H1 (cell line): ENCODE measurements around the gene USP8. TPM values are rescaled to one million over a fixed set of nuclear protein-coding genes. Genes with fewer than 3 reads are reported as not detected.

Experiments used
- CTCF ChIA-PET: fragments of 300-600 bp; sonication (Branson Sonifier 250); formaldehyde crosslinking; loops from one replicate; lab custom pipeline; 2021; ENCODE audit not compliant: partially characterized antibody; lab: Charles Lee
- POLR2A ChIA-PET: fragments of 300-600 bp; sonication (Branson Sonifier 250); formaldehyde crosslinking; loops from one replicate; lab custom pipeline; 2021; ENCODE audit warnings: inconsistent platforms; ENCODE audit not compliant: partially characterized antibody; lab: Charles Lee
- DNase-seq, 2 experiments: peaks; one replicate each; pipeline versions ENCODE4 v3.0.0 to v3.0.0-alpha.2; 2010 to 2022; ENCODE audit warnings: low spot score in 2 of 2, low read depth in 1 of 2, mixed read lengths in 1 of 2
- FAIRE-seq: peaks from 2 replicates; lab custom pipeline; 2011; peaks lifted over from hg19 to GRCh38; lab: Jason Lieb, UNC
- H2AFZ ChIP-seq: 2 replicates; pipeline ENCODE4 v1.8.1; 2012; ENCODE audit warnings: low read length, inconsistent platforms
- H2AK5ac ChIP-seq: 2 replicates; pipeline ENCODE4 v1.6.1; 2013; ENCODE audit warnings: low read depth, low read length
- H2BK120ac ChIP-seq: replicated peaks from 2 replicates; pipeline ENCODE3; 2013; ENCODE audit warnings: low read depth, low read length, inconsistent platforms
- H2BK12ac ChIP-seq: 2 replicates; pipeline ENCODE4 v1.6.1; 2013; ENCODE audit warnings: low read depth, low read length
- H2BK15ac ChIP-seq: 2 replicates; pipeline ENCODE4 v1.6.1; 2013; ENCODE audit warnings: low read length
- H2BK20ac ChIP-seq: 2 replicates; pipeline ENCODE4 v1.6.1; 2013; ENCODE audit warnings: low read length
- H2BK5ac ChIP-seq: 2 replicates; pipeline ENCODE4 v1.6.1; 2013; ENCODE audit warnings: low read depth, low read length
- H3K14ac ChIP-seq: 2 replicates; pipeline ENCODE4 v1.6.1; 2013; ENCODE audit warnings: inconsistent platforms; ENCODE audit not compliant: insufficient read length
- H3K18ac ChIP-seq: 2 replicates; pipeline ENCODE4 v1.6.1; 2013; ENCODE audit warnings: low read length; ENCODE audit errors: extremely low read depth
- H3K23ac ChIP-seq: 2 replicates; pipeline ENCODE4 v1.6.1; 2013; ENCODE audit warnings: inconsistent platforms; ENCODE audit not compliant: insufficient read length
- H3K23me2 ChIP-seq: 2 replicates; pipeline ENCODE4 v1.6.1; 2013; ENCODE audit warnings: low read depth, low read length
- H3K27ac ChIP-seq: 2 replicates; pipeline ENCODE4 v1.6.1; 2011; ENCODE audit warnings: low read depth, low read length, inconsistent platforms
- H3K27me3 ChIP-seq, 4 experiments: replicated peaks in 1 of 4; 1 replicate in 1 of 4; 2 replicates in 3 of 4; pipeline versions ENCODE4 v1.6.1 to v1.8.1; 2011 to 2013; ENCODE audit warnings: low read length in 3 of 4, mild to moderate bottlenecking in 3 of 4, inconsistent platforms in 2 of 4, mixed read lengths in 2 of 4, moderate library complexity in 1 of 4; ENCODE audit not compliant: control insufficient read depth in 3 of 4, insufficient read depth in 3 of 4; ENCODE audit errors: extremely low read depth in 1 of 4
- H3K36me3 ChIP-seq, 4 experiments: 2 replicates each; pipeline versions ENCODE4 v1.6.1 to v1.8.1; 2011 to 2013; ENCODE audit warnings: mild to moderate bottlenecking in 4 of 4, low read length in 3 of 4, moderate library complexity in 2 of 4, control low read depth in 1 of 4, inconsistent platforms in 1 of 4; ENCODE audit not compliant: insufficient read depth in 4 of 4, control insufficient read depth in 2 of 4
- H3K4ac ChIP-seq: replicated peaks from 2 replicates; pipeline ENCODE3; 2013; ENCODE audit warnings: low read length, low read depth, mixed read lengths, inconsistent platforms; ENCODE audit not compliant: insufficient read length
- H3K4me1 ChIP-seq, 4 experiments: replicated peaks in 1 of 4; 1 replicate in 1 of 4; 2 replicates in 3 of 4; pipeline versions ENCODE4 v1.6.1 to v1.8.1; 2011 to 2013; ENCODE audit warnings: low read length in 3 of 4, inconsistent platforms in 2 of 4, mixed read lengths in 1 of 4; ENCODE audit not compliant: insufficient read depth in 4 of 4, control insufficient read depth in 3 of 4
- H3K4me2 ChIP-seq, 2 experiments: 2 replicates each; pipeline versions ENCODE4 v1.6.1 to v1.8.1; 2011 to 2013; ENCODE audit warnings: low read depth in 2 of 2, low read length in 2 of 2, control low read depth in 1 of 2, inconsistent platforms in 1 of 2, mild to moderate bottlenecking in 1 of 2; ENCODE audit not compliant: insufficient read depth in 1 of 2
- H3K4me3 ChIP-seq, 4 experiments: fragments of 200-600, 300-600 bp in 1 of 4; sonication (generic), shearing (Covaris generic), sonication (Bioruptor Twin) in 1 of 4; 2 replicates each; pipeline versions ENCODE4 v1.5.1 to v1.8.1; 2011 to 2016; ENCODE audit warnings: low read length in 4 of 4, low read depth in 3 of 4, control low read depth in 2 of 4, inconsistent platforms in 2 of 4, mild to moderate bottlenecking in 2 of 4, mixed read lengths in 1 of 4, moderate library complexity in 1 of 4; ENCODE audit not compliant: insufficient read depth in 2 of 4; ENCODE audit errors: extremely low read depth in 1 of 4
- H3K56ac ChIP-seq: replicated peaks from 2 replicates; pipeline ENCODE3; 2013; ENCODE audit warnings: low read depth, mild to moderate bottlenecking, mixed read lengths, low read length, inconsistent platforms; ENCODE audit not compliant: insufficient read length
- H3K79me1 ChIP-seq: 2 replicates; pipeline ENCODE4 v1.6.1; 2013; ENCODE audit warnings: low read depth, low read length, control low read depth
- H3K79me2 ChIP-seq, 2 experiments: 2 replicates each; pipeline versions ENCODE4 v1.6.1 to v1.8.1; 2012 to 2013; ENCODE audit warnings: low read length in 2 of 2, mild to moderate bottlenecking in 2 of 2, inconsistent platforms in 1 of 2; ENCODE audit not compliant: insufficient read depth in 2 of 2, control insufficient read depth in 1 of 2
- H3K9ac ChIP-seq, 4 experiments: replicated peaks in 1 of 4; 1 replicate in 1 of 4; 2 replicates in 3 of 4; pipeline versions ENCODE4 v1.6.1 to v1.8.1; 2011 to 2013; ENCODE audit warnings: low read depth in 3 of 4, low read length in 3 of 4, control low read depth in 2 of 4, mild to moderate bottlenecking in 2 of 4, moderate library complexity in 2 of 4, inconsistent platforms in 1 of 4; ENCODE audit errors: extremely low read depth in 1 of 4
- H3K9me3 ChIP-seq, 2 experiments: 2 replicates each; pipeline versions ENCODE4 v1.6.1 to v1.8.1; 2012 to 2013; ENCODE audit warnings: mild to moderate bottlenecking in 2 of 2, moderate library complexity in 2 of 2, control low read depth in 1 of 2, inconsistent platforms in 1 of 2, low read depth in 1 of 2, low read length in 1 of 2, mixed read lengths in 1 of 2; ENCODE audit not compliant: insufficient read depth in 2 of 2
- H4K20me1 ChIP-seq, 2 experiments: replicated peaks in 1 of 2; 2 replicates each; pipeline versions ENCODE3 to v1.8.1; 2011 to 2013; ENCODE audit warnings: inconsistent platforms in 2 of 2, low read length in 2 of 2, mild to moderate bottlenecking in 1 of 2; ENCODE audit not compliant: insufficient read depth in 2 of 2, control insufficient read depth in 1 of 2
- H4K5ac ChIP-seq: 2 replicates; pipeline ENCODE4 v1.6.1; 2013; ENCODE audit warnings: low read length, low read depth, mixed read lengths, inconsistent platforms; ENCODE audit not compliant: insufficient read length
- H4K8ac ChIP-seq: 2 replicates; pipeline ENCODE4 v1.8.0; 2013; ENCODE audit warnings: mild to moderate bottlenecking, moderate library complexity, low read length, inconsistent platforms; ENCODE audit not compliant: insufficient read depth; ENCODE audit errors: extremely low read depth
- H4K91ac ChIP-seq: replicated peaks from 2 replicates; pipeline ENCODE3; 2013; ENCODE audit warnings: low read length, mixed read lengths, inconsistent platforms; ENCODE audit not compliant: insufficient read length
- ATF3 ChIP-seq: IDR thresholded peaks from 2 replicates; pipeline ENCODE4 v1.6.1; 2011; ENCODE audit warnings: low read depth, mild to moderate bottlenecking, low read length; ENCODE audit not compliant: insufficient read depth
- BRCA1 ChIP-seq: IDR thresholded peaks from 2 replicates; pipeline ENCODE4 v1.6.1; 2012; ENCODE audit warnings: low read depth, low read length, improper control_type of control experiment
- CHD2 ChIP-seq: IDR thresholded peaks from 2 replicates; pipeline ENCODE4 v1.6.1; 2012; ENCODE audit warnings: low read length, improper control_type of control experiment
- FOSL1 ChIP-seq: IDR thresholded peaks from 2 replicates; pipeline ENCODE4 v1.6.1; 2011; ENCODE audit warnings: mild to moderate bottlenecking, low read depth, low read length, moderate library complexity; ENCODE audit not compliant: insufficient read depth
- GABPA ChIP-seq: IDR thresholded peaks from 2 replicates; pipeline ENCODE4 v1.6.1; 2011; ENCODE audit warnings: mild to moderate bottlenecking, low read length, moderate library complexity, borderline replicate concordance; ENCODE audit not compliant: insufficient read depth
- JUN ChIP-seq: IDR thresholded peaks from 2 replicates; pipeline ENCODE4 v1.6.1; 2011; ENCODE audit warnings: low read depth, mild to moderate bottlenecking, improper control_type of control experiment, low read length
- KDM4A ChIP-seq: IDR thresholded peaks from one replicate; pipeline ENCODE4 v1.7.1; 2012; ENCODE audit warnings: low read depth, mild to moderate bottlenecking, moderate library complexity, low read length, inconsistent platforms; ENCODE audit not compliant: severe bottlenecking
- NRF1 ChIP-seq: IDR thresholded peaks from 2 replicates; pipeline ENCODE4 v1.6.1; 2011; ENCODE audit warnings: mild to moderate bottlenecking, low read depth, low read length, improper control_type of control experiment
- POU5F1 ChIP-seq: IDR thresholded peaks from 2 replicates; pipeline ENCODE4 v1.6.1; 2011; ENCODE audit warnings: low read depth, mild to moderate bottlenecking, low read length, moderate library complexity
- RXRA ChIP-seq: IDR thresholded peaks from 2 replicates; pipeline ENCODE4 v1.6.1; 2011; ENCODE audit warnings: low read depth, mild to moderate bottlenecking, low read length, moderate library complexity; ENCODE audit not compliant: insufficient read depth
- SP1 ChIP-seq: IDR thresholded peaks from 2 replicates; pipeline ENCODE4 v1.6.1; 2011; ENCODE audit warnings: low read depth, low read length
- SP4 ChIP-seq: IDR thresholded peaks from 2 replicates; pipeline ENCODE4 v1.6.1; 2012; ENCODE audit warnings: low read length, inconsistent platforms
- TAF1 ChIP-seq: IDR thresholded peaks from 2 replicates; pipeline ENCODE4 v1.6.1; 2011; ENCODE audit warnings: mild to moderate bottlenecking, low read depth, low read length
- WGBS, 2 experiments: shearing (Covaris generic) in 1 of 2; methylation state at CpG; one replicate each; pipeline versions ENCODE4 v1.1.6 to v1.1.7; 2013 to 2015; ENCODE audit warnings: low lambda C conversion rate in 2 of 2, mixed read lengths in 2 of 2, inconsistent platforms in 1 of 2, low coverage in 1 of 2, missing lambda C conversion rate in 1 of 2; ENCODE audit not compliant: insufficient replicate concordance in 2 of 2, insufficient coverage in 1 of 2, insufficient read length in 1 of 2; ENCODE audit errors: extremely low coverage in 1 of 2, missing lambda C conversion rate in 1 of 2; 5-methylcytosine and 5-hydroxymethylcytosine counted together
- polyA plus RNA-seq, 7 experiments: library from polyadenylated mRNA; depleted of rRNA in 3 of 7; stranded (reverse) in 5 of 7; unstranded in 2 of 7; fragments of >200 nt in 5 of 7; fragments of 200-250 nt in 2 of 7; gene quantifications; 1 replicate in 5 of 7; 2 replicates in 1 of 7; 4 replicates in 1 of 7; pipeline versions ENCODE4 v1.2.1 to v1.2.3, GENCODE V29; 2011 to 2013; ENCODE audit warnings: missing spikeins in 2 of 7, mixed read lengths in 2 of 7
- total RNA-seq: library from RNA; stranded (reverse); fragmentation: NEBNext Ultra II Directional; extraction: Animal tissue kit (Norgen Biotek cat#: 25700); gene quantifications from 2 replicates; pipeline ENCODE4 v1.2.1, GENCODE V29; 2021

Gene USP8
- total and polyA plus RNA-seq, 2 of the 8 experiments (the other 6 are each of a cell fraction or from before 2014, with no cell fraction given) = 19.9 to 66.2 TPM

GRCh38 chr15:50562735-50563640, 138.8 kb downstream of the USP8 start:
- peaks cover 0 to 5% (median 1%) of the 10 kb centered on the region in 4 experiments; a peak in 3 of 8 replicates for H3K36me3 ChIP-seq
- FAIRE-seq (no peak), DNase-seq (no peak)
- H2AFZ ChIP-seq = no peak overlapping the region
- H3K23ac ChIP-seq = no peak overlapping the region
- H2BK15ac ChIP-seq = no peak overlapping the region
- no peak overlapping the region for H3K9ac ChIP-seq
- no peak overlapping the region for H3K18ac ChIP-seq
- H3K27ac ChIP-seq = no peak overlapping the region
- no peaks in the 10 kb centered on the region for H3K27me3 ChIP-seq
- no peaks in the 10 kb centered on the region for H3K9me3 ChIP-seq
- WGBS, 2 experiments = 90% methylated on average over 3 of the region's 4 CpGs; no CpG with 5 or more reads in 1 of the 2 experiments
- no peak overlapping the region for H3K56ac ChIP-seq
- no peak overlapping the region for H2BK20ac ChIP-seq
- CTCF ChIA-PET = interaction anchor here (2.0 kb wide), 1 partner anchor 14 kb away, joined by 7 read pairs; no protein-coding TSS in a partner anchor
- H3K14ac ChIP-seq = no peak overlapping the region
- H3K79me2 ChIP-seq = no peaks in the 10 kb centered on the region
- H2BK5ac ChIP-seq = no peak overlapping the region
- no peaks in the 10 kb centered on the region for H3K23me2 ChIP-seq
- POLR2A ChIA-PET = no interaction called here
- H2AK5ac ChIP-seq = no peak overlapping the region
- no peak overlapping the region for H4K91ac ChIP-seq
- H3K4me1 ChIP-seq = no peaks in the 10 kb centered on the region
- H2BK120ac ChIP-seq = no peak overlapping the region
- H2BK12ac ChIP-seq = no peak overlapping the region
- no peak overlapping the region for H3K4me2 ChIP-seq
- H4K5ac ChIP-seq = no peak overlapping the region
- no peaks in the 10 kb centered on the region for H4K20me1 ChIP-seq
- H4K8ac ChIP-seq = no peak overlapping the region
- H3K79me1 ChIP-seq = no peaks in the 10 kb centered on the region
- no peak overlapping the region for H3K4ac ChIP-seq
- no peak overlapping the region for H3K4me3 ChIP-seq
- no peak for TF ChIP-seq POU5F1
- TF ChIP-seq RXRA = no peak
- TF ChIP-seq SP4 = no peak
- no peak for TF ChIP-seq GABPA
- TF ChIP-seq TAF1 = no peak
- TF ChIP-seq BRCA1 = no peak
- TF ChIP-seq CHD2 = no peak
- no peak for TF ChIP-seq KDM4A
- TF ChIP-seq FOSL1 = no peak
- TF ChIP-seq JUN = no peak
- TF ChIP-seq ATF3 = no peak
- TF ChIP-seq NRF1 = no peak
- TF ChIP-seq SP1 = no peak
